GM21737 (cell line): ENCODE results near the gene TRAF2.
"Not testable (repeated sequence)": the region's sequence is repeated elsewhere in the genome, so short reads cannot be mapped to it uniquely, and the experiment has no call there.

Experiments
- ATAC-seq: cut with Tn5 transposase; IDR thresholded peaks from one replicate; pipeline ENCODE4 v1.9.1; 2021; ENCODE audit warnings: mild to moderate bottlenecking, moderate library complexity; ENCODE audit not compliant: unreplicated experiment

TRAF2 gene

DNA sequence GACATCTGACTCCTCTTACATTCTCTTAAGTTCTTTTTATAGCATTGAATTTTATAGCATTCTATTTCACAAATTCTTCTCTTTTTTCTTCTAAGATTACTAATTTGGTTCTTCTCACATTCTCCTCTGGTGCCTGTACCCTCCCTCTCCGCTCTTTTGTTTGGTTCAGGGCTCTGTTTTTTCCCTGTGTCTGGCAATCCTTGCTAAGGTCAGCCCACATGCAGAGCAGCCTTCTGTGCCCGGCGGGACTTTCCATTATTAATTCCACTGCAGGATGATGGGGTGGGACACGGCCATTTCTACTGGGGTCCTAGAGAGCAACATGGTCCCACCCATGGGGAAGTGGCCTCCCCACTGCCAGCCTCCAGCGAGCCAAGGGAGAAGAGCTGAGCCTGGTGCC lies 9.8 kb upstream of the TRAF2 start:
- ATAC-seq = no peak

DNA sequence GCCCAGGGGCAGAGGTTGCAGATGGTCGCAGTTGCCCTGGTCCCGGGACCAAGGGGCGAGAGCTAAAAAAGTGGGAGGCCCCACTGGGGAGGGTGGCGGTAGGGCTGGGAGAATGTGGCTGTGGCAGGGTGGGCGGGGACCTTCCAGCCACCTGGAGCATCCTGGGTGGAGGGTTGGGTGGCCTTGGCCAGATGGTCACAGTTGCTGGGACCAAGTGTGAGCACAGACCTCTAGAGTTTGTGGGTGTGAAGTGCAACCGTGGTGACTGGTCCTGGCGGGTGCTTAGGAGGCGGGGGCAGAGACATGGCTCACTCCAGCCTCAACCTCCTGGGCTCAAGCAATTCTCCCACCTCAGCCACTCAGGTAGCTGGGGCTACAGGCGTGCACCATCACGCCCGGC lies 5.7 kb upstream of the TRAF2 start:
- no peak for ATAC-seq

DNA sequence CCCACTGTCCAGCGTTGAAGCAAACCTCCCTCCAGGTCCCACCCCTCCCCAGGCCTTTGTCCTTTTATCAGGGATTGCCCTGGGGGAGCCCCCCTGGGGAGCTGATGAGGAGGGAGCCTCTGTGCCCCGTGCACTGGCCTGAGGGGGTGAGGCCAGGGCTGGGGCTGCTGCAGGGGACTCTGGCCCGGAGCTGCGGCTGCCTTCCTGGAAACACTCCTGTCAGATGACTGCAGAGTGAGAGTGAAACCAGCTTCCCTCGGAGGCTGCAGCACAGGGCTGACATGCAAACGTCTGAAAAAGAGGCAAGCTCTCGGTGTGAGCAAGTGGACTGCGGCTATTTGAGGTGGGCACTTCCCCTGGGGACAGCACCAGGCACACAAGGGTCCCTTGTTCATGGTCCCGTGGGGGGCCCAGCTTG lies 4.6 kb upstream of the TRAF2 start:
- ATAC-seq = no peak

DNA sequence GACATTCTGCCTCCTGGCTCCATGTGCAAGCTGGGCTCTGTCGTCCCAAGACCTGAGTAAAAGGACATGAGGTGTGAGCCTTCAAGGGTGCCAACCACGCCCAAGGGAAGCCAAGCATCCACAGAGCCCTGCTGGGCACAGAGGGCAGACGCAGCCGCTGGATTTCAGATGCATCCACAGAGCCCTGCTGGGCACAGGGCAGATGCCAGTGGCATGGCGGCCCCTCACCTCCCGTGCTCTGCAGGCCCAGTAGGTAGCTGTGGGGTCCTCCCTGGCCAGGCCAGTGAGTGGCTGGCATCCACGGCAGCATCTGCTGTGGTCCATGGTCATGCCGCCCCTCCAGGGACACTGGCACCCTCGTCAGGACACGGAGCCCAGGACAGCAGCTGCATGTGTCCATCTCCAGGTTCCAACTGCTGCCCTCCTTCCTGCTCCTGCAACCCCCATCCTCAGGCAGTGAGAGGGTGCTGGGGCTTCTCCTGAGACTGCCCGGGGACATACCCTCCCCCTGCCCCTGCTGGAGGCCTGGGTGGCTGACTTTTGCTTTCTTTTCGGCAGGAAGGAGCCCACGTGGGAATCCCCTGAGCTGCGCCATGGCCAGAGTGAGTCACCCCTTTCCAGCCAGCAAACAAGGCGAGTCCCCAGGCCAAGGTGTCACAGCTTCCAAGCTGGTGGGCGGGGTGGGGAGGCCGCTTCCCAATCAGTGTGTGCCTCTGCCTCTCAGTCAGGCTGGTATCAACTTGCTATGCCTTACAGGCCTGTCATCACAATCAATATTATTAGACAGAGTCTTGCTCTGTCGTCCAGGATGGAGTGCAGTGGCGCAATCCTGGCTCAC lies 4.0 kb upstream of the TRAF2 start:
- ATAC-seq = peak; percentile 37

DNA sequence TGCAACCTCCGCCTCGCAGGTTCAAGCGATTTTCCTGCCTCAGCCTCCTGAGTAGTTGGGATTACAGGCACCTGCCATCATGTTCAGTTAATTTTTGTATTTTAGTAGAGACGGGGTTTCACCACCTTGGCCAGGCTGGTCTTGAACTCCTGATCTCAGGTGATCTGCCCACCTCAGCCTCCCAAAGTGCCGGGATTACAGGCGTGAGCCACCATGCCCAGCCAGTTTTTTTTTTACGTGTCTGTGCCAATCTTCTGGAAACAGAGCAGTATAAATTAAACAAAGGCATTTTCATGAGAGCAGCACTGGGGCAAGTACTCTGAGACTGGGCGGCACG lies 3.4 kb upstream of the TRAF2 start:
- ATAC-seq = not testable (repeated sequence)

DNA sequence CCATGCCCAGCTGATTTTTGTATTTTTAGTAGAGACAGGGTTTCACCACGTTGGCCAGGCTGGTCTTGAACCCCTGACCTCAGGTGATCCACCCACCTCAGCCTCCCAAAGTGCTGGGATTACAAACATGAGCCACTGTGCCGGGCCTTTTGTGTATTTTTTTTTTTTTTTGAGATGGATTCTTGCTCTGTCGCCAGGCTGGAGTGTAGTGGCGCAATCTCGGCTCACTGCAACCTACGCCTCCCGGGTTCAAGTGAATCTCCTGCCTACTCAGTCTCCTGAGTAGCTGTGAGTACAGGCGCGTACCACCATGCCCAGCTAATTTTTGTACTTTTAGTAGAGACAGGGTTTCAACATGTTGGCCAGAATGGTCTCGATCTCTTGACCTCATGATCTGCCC lies 2.6 kb upstream of the TRAF2 start:
- not testable (repeated sequence) for ATAC-seq

DNA sequence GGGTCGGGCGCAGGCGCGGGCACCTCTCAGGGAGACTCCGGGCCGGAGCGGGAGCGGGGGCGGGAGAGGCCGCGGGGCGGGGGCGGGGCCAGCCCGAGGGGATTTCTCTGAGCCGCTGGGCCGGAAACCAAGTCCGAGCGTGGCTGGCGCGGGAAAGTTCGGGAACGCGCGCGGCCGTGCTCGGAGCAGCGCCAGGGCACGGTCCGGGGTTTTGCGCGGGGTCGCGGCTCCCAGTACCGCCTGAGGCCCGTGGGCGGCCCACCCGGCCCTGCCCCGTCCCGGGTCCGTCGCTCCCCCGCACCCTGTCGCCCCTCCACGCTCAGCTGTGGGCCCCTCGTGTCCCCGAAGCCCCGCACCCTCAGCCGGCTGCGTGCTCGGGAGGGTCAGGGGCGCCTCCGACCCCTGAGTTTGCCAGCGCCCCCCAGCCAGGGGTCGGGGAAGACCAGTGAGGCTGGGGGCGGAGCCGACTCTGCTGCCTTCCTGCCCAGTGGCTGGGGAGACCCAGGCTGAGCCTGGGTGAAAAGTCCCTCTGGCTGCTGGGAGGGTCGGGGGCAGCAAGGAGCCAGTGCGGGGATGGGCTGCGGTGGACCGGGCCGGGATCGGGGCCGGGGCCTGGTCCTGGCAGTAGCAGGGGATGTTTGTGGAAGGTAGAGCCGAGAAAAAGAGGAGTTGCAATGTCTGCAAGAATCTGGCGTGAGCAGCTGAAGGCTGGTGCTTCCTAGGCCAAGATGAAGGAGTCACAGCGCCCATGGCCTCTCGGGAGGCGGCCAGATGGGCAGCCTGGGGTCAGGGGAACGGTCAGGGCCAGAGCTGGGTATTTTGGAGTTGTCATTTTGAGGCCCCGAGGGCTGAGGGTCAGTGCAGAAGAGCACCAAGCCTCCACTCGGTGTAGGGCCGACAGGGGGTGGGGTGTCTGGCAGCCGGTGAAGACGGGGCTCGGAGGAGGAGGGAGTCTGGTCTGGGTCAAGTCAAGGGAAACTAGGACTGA lies 588 bp downstream of the TRAF2 start:
- peak; percentile 13 for ATAC-seq

DNA sequence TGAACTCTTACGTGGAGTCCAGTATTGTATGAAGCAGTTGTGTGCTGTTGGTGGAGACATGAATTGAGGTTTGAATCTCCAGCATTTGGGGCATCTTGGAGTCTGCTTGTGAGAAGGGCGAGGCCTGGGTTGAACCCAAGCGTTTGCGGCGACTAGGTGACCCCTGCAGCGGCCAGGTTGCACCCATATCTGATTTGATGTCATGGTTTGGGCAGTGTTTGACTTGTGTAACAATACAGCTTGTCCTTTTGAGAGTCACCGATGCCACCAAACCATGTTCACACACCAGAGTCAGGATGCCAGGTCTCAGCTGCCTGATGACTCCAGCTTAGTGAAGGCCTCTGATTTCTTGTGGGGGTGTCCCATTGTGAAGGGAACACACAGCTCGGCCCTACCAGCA lies 2.1 kb downstream of the TRAF2 start:
- no peak for ATAC-seq

DNA sequence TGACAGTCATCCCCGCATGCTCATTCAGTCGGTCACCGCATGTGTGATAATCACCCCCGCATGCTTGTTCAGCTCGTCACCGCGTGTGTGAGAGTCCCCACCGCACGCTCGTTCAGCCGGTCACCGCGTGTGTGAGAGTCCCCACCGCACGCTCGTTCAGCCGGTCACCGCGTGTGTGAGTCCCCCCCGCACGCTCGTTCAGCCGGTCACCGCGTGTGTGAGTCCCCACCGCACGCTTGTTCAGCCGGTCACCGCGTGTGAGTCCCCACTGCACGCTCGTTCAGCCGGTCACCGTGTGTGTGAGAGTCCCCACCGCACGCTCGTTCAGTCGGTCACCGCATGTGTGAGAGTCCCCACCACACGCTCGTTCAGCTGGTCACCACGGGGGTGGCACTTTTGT lies 3.5 kb downstream of the TRAF2 start:
- no peak for ATAC-seq

DNA sequence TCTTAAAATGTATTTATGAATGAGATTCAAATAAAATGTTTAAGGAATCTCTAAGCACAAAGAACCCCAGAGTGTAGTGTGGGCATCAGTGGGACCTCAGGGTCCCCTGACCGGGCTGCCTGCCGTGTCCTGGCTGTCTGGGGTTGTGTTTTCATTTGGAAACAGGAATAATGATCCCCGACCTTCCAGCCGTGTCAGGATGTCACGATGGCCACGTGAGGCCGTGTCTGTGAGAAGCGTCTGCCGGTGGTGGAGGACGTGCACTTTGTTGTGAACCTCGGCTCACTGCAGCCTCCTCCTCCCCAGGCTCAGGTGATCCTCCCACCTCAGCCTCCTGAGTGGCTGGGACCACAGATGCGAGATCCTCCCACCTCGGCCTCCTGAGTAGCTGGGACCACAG lies 4.3 kb downstream of the TRAF2 start:
- ATAC-seq = no peak

DNA sequence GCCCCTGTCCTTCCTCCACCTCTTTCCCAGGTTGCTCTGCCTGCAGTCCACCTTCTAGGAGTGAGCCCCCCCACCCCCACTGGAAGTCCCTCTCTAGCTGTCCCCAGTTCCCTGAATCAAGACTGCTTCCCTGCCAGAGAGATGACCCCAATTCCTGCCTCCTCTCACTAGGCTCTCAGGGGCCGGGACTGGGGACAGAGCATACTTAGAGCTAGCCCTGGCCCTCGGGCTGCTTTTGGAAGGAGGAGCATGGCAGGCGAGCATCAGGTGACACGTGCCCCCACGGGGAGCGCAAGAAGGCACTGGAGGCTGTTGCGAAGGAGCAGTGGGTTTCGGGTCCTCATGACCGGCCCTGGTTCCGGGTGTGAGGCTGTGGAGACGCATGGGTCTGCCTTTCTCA lies 9.7 kb downstream of the TRAF2 start:
- no peak for ATAC-seq

DNA sequence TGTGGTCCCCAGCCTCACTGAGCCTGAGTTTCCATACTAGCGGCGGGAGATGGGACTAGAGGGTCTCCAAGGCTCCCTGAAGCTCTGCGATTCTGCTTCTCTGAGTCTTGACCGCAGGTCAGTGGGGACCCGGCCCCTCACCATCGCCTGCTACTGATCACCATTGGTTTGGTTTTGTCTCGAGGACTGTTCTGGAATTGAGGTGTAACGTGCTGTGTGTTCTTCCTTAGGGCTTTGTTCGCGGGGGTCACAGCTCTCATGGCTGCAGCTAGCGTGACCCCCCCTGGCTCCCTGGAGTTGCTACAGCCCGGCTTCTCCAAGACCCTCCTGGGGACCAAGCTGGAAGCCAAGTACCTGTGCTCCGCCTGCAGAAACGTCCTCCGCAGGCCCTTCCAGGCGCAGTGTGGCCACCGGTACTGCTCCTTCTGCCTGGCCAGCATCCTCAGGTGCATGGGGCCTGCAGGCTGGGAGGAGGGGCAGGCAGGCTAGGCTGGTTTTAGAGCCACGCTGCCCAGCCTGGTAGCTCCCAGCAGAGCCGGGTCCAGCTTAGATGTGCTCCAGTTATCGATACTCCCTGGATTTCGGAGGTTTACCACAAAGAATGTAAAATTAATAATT lies 12.3 kb downstream of the TRAF2 start:
- no peak for ATAC-seq

DNA sequence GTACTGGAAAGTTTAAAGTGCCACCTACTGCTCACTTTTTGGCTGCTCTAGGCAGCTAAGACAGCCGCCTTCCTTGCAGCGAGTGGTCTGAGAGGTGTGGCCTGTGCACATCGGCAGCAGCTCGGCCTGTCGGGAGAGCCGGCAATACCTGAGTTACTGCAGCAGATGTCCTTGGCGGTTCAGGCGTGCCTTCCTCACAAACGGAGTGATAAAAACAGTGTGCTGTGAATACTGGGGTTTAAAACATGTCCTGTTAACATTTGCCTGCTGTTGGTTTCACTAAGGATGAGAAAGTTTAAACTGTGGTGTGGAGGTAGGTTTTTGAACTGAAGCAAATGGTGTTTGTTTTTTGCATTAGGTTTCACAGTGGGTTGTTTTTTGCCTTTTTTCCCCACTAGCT lies 12.9 kb downstream of the TRAF2 start:
- ATAC-seq = no peak

DNA sequence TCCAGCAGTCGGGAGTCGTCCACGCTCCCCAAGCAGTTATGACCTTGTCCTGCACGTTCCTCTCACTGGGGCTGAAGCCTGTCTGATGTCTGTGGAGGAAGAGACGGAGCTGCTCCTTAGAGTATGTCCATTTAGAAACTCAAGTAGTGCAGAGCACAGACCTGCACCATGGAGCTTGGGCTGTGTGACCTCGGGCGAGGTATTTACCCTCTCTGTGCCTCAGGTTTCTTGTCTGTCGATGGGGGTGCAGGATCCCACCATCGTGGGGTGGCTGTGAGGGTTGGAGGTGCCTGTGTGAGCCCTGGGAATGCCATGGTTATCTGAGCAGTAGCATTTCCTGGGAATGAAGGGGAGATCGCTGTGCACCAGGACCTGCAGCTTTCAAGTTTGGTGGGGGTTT lies 14.2 kb downstream of the TRAF2 start:
- ATAC-seq = no peak

DNA sequence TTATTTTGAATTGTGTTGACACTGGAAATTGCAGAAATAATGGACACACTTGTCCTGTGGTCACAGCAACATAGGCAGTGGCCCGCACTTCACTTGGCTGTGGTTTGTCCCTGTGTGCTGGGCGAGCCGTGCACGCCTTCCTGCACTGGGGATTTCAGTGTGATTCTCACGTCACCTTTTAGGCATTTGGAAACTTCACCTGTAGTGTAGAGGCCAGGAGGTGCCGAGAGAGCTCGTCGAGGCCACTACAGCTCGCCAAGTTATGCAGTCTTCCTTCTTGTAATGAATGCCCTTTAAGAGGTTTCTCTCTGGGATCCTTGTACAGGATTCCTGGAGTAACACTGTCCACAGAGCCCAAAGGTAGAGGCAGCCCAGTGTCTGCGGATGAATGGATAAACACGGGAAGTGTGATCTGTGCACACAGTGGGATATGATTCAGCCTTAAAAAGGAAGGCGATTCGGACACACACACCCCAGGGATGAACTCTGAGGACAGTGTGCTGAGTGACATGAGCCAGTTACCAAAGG lies 14.7 kb downstream of the TRAF2 start:
- ATAC-seq = no peak

DNA sequence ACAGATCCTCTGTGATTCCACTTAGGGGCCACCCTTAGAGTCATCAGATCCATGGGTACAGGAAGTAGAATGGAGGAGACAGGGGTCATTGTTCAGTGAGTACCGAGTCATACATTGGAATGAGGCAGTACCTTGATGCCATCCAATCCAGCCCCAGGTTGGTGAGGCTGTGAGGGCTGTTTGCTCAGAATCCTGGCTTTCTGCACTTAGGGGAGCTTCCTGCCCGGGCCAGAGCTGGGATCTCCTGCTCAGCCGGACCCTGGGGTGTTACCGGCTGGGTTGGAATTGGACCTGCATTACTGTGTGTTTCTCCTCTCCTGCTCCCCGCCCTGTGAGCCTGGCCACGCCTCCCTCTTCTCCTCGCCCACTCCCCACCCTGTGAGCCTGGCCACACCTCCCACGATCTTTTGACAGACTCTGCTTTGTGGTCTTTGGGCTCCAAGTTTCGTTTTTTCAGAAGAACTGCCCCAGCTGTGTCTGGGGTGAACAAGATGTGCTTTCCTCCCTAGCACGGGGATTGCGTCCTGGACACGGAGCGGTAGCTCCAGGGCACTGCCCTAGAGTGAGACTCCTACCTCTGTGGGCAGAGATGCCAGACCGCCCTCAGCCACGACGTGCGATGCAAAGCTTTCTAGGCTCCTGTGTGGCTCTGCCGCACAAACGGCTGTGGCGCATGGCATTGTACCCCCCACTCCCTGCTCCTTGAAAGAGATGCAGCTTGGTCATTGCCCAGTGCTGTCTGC lies 15.4 kb downstream of the TRAF2 start:
- peak; percentile 52 for ATAC-seq

DNA sequence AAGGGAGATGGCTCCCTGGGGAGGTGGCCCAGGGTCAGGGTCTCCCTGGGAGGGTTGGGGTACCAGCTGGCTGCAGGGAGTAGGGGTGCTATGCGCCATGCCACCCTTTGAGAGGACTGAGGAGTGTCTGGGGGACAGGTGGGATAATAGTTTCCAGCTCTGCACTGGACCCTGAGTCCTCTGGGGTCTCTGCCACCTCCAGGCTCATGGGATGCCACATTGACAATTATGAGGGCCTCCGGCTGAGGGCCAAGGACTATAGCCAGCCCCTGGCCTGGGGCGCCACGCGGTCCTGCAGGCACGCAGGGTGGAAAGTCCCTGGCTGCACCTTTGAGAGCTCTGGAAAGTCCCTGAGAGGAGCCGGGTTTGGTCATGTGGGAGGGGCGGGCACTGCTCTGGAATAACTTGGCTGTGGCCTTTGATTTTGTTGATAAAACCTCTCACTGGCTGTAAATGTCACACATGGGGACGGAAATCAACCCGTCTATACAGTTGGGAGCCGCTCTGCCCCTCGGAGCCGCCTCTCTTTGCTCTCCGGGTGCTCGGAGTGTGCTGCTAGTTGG lies 16.0 kb downstream of the TRAF2 start:
- peak; percentile 58 for ATAC-seq

DNA sequence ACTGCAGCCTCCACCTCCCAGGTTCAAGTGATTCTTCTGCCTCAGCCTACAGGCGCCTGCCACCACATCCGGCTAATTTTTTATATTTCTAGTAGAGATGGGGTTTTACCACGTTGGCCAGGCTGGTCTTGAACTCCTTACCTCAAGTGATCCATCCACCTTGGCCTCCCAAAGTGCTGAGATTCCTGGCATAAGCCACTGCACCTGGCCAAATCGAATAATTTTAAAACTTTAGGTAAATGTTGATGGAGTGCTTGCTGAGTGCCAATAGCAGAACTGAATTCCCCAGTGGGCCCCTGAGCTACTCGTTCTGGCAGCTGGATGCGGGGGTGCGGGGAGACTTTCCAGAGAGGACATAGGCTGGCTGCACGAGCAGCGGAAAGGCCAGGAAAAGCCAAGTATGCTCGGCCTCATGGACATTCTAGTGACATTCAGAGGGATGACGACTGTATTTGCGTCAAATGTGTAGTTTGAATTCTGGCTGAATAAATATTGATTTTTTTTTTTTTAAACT lies 16.8 kb downstream of the TRAF2 start:
- ATAC-seq = no peak

DNA sequence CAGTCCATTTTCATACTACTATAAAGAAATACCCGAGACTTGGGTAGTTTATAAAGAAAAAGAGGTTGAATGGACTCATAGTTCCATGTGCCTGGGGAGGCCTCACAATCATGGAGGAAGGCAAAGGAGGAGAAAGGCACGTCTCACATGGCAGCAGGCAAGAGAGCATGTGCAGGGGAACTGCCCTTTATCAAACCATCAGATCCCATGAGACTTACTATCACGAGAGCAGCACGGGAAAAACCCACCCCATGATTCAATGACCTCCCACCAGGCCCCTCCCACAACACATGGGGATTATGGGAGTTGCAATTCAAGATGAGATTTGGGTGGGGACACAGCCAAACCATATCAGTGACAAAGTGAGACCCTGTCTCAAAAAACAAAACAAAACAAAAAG lies 19.9 kb downstream of the TRAF2 start:
- ATAC-seq = no peak
